GM23248 (cell line): ENCODE data around the gene ALKBH1.

Experiments
- EZH2 ChIP-seq: fragments of 200-600 bp; sonication (generic); IDR thresholded peaks from 2 replicates; pipeline ENCODE4 v1.6.1; 2018; ENCODE audit warnings: antibody characterized with exemption, mild to moderate bottlenecking; ENCODE audit not compliant: insufficient read depth, poor library complexity, severe bottlenecking
- EZH2phosphoT487 ChIP-seq: fragments of 200-600 bp; sonication (generic); IDR thresholded peaks from 2 replicates; pipeline ENCODE4 v1.6.1; 2018; ENCODE audit warnings: antibody characterized with exemption, moderate library complexity, mild to moderate bottlenecking, low read depth; ENCODE audit not compliant: insufficient read depth

GRCh38 chr14:77710364-77710763 lies 2.5 kb upstream of the ALKBH1 start:
- no peak for TF ChIP-seq EZH2
- TF ChIP-seq EZH2phosphoT487, result no peak
